Measurements from ENCODE around the gene STPG4. TPM values are rescaled to one million over a fixed set of nuclear protein-coding genes. Genes with fewer than 3 reads are reported as not detected.
"Not testable (repeated sequence)": the region's sequence is repeated elsewhere in the genome, so short reads cannot be mapped to it uniquely, and the experiment has no call there.

STPG4 gene
- total RNA-seq, 1 donor from 2014 or later = not detected

DNA sequence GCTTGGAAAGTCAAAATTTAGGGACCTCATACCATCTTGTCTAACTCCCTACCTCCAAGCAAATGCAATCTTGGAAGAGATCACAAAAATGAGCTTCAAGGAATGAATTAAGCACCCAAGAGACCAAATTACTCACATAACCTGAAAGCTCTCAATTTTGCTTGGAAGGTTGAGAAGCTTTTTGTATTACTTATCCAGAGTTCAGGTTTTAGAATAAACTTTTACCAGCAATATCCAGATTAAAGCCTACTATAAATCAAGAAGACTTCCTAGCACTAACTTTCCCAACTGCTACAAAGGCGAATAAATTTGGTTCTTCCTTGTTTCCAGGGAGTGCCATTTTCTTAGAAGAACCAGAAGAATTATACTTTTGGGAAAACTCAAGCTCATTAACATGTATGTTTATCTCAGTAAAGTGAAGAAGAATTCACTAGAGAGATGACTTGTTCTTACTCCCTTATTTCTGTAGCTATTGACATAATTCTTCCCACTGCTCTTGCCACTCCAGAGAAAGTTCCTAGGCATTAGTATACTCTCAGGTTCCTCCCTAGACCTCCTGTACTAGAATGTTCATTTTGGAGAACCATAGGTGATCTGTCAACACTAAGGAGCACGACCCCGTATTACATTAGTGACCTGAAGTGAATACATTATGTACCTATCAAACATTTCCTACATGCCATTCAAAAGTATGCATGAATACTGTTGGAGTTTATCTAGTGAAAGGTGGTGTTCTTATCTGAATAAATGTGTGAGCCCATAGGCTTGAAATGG, 18.0 kb upstream of the STPG4 start:
- TF ChIP-seq, protein P1, sequence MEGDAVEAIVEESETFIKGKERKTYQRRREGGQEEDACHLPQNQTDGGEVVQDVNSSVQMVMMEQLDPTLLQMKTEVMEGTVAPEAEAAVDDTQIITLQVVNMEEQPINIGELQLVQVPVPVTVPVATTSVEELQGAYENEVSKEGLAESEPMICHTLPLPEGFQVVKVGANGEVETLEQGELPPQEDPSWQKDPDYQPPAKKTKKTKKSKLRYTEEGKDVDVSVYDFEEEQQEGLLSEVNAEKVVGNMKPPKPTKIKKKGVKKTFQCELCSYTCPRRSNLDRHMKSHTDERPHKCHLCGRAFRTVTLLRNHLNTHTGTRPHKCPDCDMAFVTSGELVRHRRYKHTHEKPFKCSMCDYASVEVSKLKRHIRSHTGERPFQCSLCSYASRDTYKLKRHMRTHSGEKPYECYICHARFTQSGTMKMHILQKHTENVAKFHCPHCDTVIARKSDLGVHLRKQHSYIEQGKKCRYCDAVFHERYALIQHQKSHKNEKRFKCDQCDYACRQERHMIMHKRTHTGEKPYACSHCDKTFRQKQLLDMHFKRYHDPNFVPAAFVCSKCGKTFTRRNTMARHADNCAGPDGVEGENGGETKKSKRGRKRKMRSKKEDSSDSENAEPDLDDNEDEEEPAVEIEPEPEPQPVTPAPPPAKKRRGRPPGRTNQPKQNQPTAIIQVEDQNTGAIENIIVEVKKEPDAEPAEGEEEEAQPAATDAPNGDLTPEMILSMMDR (IDR thresholded peaks at IDR 0.05; ENCODE audit: insufficient read depth, low read length, poor library complexity, severe bottlenecking) = no peak
- no peaks in the 10 kb centered on the region for H3K27me3 ChIP-seq (ENCODE audit: control insufficient read depth, insufficient read depth, low read length)
- peaks cover 2% of the 10 kb centered on the region for H3K36me3 ChIP-seq (ENCODE audit: control insufficient read depth, insufficient read depth, low read length)
- DNase-seq (ENCODE audit: low read depth) = no peak
- no peak overlapping the region for H3K4me3 ChIP-seq (ENCODE audit: low read depth, low read length)

GRCh38 chr2:47172156-47172921, 17.2 kb upstream of the STPG4 start:
- Histone ChIP-seq H3K27me3 (ENCODE audit: control insufficient read depth, insufficient read depth, low read length) (no peaks in the 10 kb centered on the region), H3K36me3 (ENCODE audit: control insufficient read depth, insufficient read depth, low read length) (peaks cover 2% of the 10 kb centered on the region), H3K4me3 (ENCODE audit: low read depth, low read length) (no peak overlapping the region)
- TF ChIP-seq, protein P1 (IDR thresholded peaks at IDR 0.05; ENCODE audit: insufficient read depth, low read length, poor library complexity, severe bottlenecking) = no peak
- DNase-seq (ENCODE audit: low read depth) = no peak

- DNase-seq (ENCODE audit: low read depth) = no peak
- Histone ChIP-seq H3K4me3 (ENCODE audit: low read depth, low read length) (no peak overlapping the region), H3K36me3 (ENCODE audit: control insufficient read depth, insufficient read depth, low read length) (peaks cover 2% of the 10 kb centered on the region), H3K27me3 (ENCODE audit: control insufficient read depth, insufficient read depth, low read length) (no peaks in the 10 kb centered on the region)
- TF ChIP-seq, protein P1 (IDR thresholded peaks at IDR 0.05; ENCODE audit: insufficient read depth, low read length, poor library complexity, severe bottlenecking) = no peak
Measured at GRCh38 chr2:47169784-47170183, 14.7 kb upstream of the STPG4 start.

DNA sequence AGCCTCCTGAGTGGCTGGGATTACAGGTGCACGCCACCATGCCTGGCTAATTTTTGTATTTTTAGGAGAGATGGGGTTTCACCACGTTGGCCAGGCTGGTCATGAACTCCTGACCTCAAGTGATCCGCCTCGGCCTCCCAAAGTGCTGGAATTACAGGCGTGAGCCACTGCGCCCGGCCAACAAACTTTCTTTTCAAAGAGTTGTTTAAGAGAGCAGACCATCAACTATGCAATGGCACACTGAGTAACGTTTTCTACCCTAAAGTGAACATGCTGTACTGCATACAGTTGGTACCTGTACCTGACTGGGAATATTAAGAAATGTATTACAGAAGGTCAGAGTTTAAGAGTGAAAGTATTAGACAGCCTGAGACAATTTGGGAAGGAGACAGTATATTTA, 13.8 kb upstream of the STPG4 start:
- H3K36me3 ChIP-seq (ENCODE audit: control insufficient read depth, insufficient read depth, low read length); H3K27me3 ChIP-seq (ENCODE audit: control insufficient read depth, insufficient read depth, low read length); DNase-seq (ENCODE audit: low read depth); H3K4me3 ChIP-seq (ENCODE audit: low read depth, low read length): not testable (repeated sequence)

DNA sequence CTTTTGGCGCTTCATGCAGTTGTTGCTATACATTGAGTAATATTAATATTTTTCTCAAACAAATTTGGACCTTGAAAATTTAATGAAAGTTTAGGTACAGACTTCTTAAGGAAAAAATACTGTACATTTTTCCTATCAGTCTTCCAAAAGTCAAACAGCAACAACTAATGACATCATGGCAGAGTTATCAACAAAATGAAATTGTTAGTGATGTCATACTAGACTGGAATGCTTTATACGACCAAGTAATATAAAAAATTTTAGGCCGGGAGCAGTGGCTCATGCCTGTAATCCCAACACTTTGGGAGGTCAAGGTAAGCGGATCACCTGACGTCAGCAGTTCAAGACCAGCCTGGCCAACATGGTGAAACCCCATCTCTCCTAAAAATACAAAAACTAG, 12.0 kb upstream of the STPG4 start:
- no peaks in the 10 kb centered on the region for H3K27me3 ChIP-seq (ENCODE audit: control insufficient read depth, insufficient read depth, low read length)
- DNase-seq (ENCODE audit: low read depth) = no peak
- no peak overlapping the region for H3K4me3 ChIP-seq (ENCODE audit: low read depth, low read length)
- TF ChIP-seq, protein P1 (IDR thresholded peaks at IDR 0.05; ENCODE audit: insufficient read depth, low read length, poor library complexity, severe bottlenecking) = no peak
- H3K36me3 ChIP-seq (ENCODE audit: control insufficient read depth, insufficient read depth, low read length) = peaks cover 2% of the 10 kb centered on the region

GRCh38 chr2:47165001-47165555, 10.0 kb upstream of the STPG4 start:
- H3K36me3 ChIP-seq (ENCODE audit: control insufficient read depth, insufficient read depth, low read length) = peaks cover 3% of the 10 kb centered on the region
- no peak overlapping the region for H3K4me3 ChIP-seq (ENCODE audit: low read depth, low read length)
- no peak for DNase-seq (ENCODE audit: low read depth)
- H3K27me3 ChIP-seq (ENCODE audit: control insufficient read depth, insufficient read depth, low read length) = no peaks in the 10 kb centered on the region
- TF ChIP-seq, protein P1 (IDR thresholded peaks at IDR 0.05; ENCODE audit: insufficient read depth, low read length, poor library complexity, severe bottlenecking) = no peak

Measured in kidney epithelial cell (primary cell).